GM12878 (cell line): Measurements from ENCODE around the gene GGTA1. TPM values are rescaled to one million over a fixed set of nuclear protein-coding genes. Genes with fewer than 3 reads are reported as not detected.

ENCODE experiments used
- ATAC-seq: fragments of 200-7000 bp; cut with Tn5 transposase; 3 replicates; pipeline ENCODE4 v1.9.1; 2020; ENCODE audit warnings: mild to moderate bottlenecking, moderate library complexity
- BruUV-seq: library from RNA; stranded (reverse); fragments of 400-500 nt; replicated peaks from 2 replicates; lab custom pipeline; 2021; lab: Mats Ljungman, UMichigan
- CTCF ChIA-PET: fragments of 300-600 bp; sonication (Branson Sonifier 250); formaldehyde crosslinking; extraction: SDS; loops from one replicate; lab custom pipeline; 2021; ENCODE audit warnings: inconsistent platforms; lab: Yijun Ruan, JAX
- POLR2A ChIA-PET: fragments of 350-600 bp; formaldehyde crosslinking; extraction: SDS; loops from one replicate; lab custom pipeline; 2021; ENCODE audit warnings: inconsistent platforms; lab: Charles Lee
- RAD21 ChIA-PET: fragments of 300-600 bp; sonication (Branson Sonifier 250); formaldehyde crosslinking; loops from one replicate; lab custom pipeline; 2023; ENCODE audit warnings: antibody characterized with exemption; ENCODE audit not compliant: unreplicated experiment; lab: Charles Lee
- SMC1A ChIA-PET: fragments of 300-600 bp; sonication (Branson Sonifier 250); formaldehyde crosslinking; loops from one replicate; lab custom pipeline; 2023; ENCODE audit not compliant: unreplicated experiment, uncharacterized antibody; lab: Charles Lee
- DNase-seq: peaks from one replicate; pipeline ENCODE4 v3.0.0-alpha.2; 2011; ENCODE audit warnings: low read depth, low spot score
- FAIRE-seq: peaks from 3 replicates; lab custom pipeline; 2011; peaks lifted over from hg19 to GRCh38; lab: Jason Lieb, UNC
- H2AFZ ChIP-seq: 2 replicates; pipeline ENCODE4 v1.6.0; 2011; ENCODE audit warnings: low read depth, low read length, control low read depth; ENCODE audit not compliant: control insufficient read depth
- H3K27ac ChIP-seq: 2 replicates; pipeline ENCODE4 v1.5.1; 2011; ENCODE audit warnings: control low read depth; ENCODE audit not compliant: control insufficient read depth, insufficient read depth
- H3K27me3 ChIP-seq, 2 experiments: replicated peaks in 1 of 2; 2 replicates each; pipeline versions ENCODE4 v1.6.0 to v1.6.1; 2011; ENCODE audit warnings: low read length in 1 of 2; ENCODE audit not compliant: control insufficient read depth in 2 of 2, insufficient read depth in 2 of 2
- H3K36me3 ChIP-seq, 2 experiments: 2 replicates each; pipeline ENCODE4 v1.5.1; 2011; ENCODE audit warnings: low read length in 1 of 2; ENCODE audit not compliant: control insufficient read depth in 2 of 2, insufficient read depth in 2 of 2
- H3K4me1 ChIP-seq: 2 replicates; pipeline ENCODE4 v1.6.1; 2011; ENCODE audit warnings: mild to moderate bottlenecking, low read length, moderate library complexity, mixed read lengths; ENCODE audit not compliant: control insufficient read depth, insufficient read depth
- H3K4me2 ChIP-seq: 2 replicates; pipeline ENCODE4 v1.6.0; 2011; ENCODE audit warnings: control low read depth; ENCODE audit not compliant: control insufficient read depth, insufficient read depth
- H3K4me3 ChIP-seq: fragments of 200-600 bp; sonication (generic); 2 replicates; pipeline ENCODE4 v1.5.1; 2016
- H3K79me2 ChIP-seq: 2 replicates; pipeline ENCODE4 v1.6.0; 2011; ENCODE audit warnings: low read length; ENCODE audit not compliant: control insufficient read depth, insufficient read depth
- H3K9ac ChIP-seq: 2 replicates; pipeline ENCODE4 v1.8.0; 2011; ENCODE audit warnings: low read length, control low read depth, mixed read lengths; ENCODE audit not compliant: control insufficient read depth, insufficient read depth
- H3K9me3 ChIP-seq: replicated peaks from 3 replicates; pipeline ENCODE4 v1.5.1; 2011; ENCODE audit warnings: mild to moderate bottlenecking, low read length; ENCODE audit not compliant: control insufficient read depth, insufficient read depth
- H4K20me1 ChIP-seq: 2 replicates; pipeline ENCODE4 v1.6.0; 2011; ENCODE audit not compliant: control insufficient read depth, insufficient read depth
- ASH2L ChIP-seq: fragments of 300-600, 200-600 bp; sonication (generic); IDR thresholded peaks from 2 replicates; pipeline ENCODE4 v1.6.1; 2017; ENCODE audit warnings: low read depth, mild to moderate bottlenecking, borderline replicate concordance
- BCL11A ChIP-seq: IDR thresholded peaks from 2 replicates; pipeline ENCODE4 v1.6.1; 2011; ENCODE audit warnings: low read depth, low read length
- DPF2 ChIP-seq: fragments of 450-650 bp; IDR thresholded peaks from 2 replicates; pipeline ENCODE4 v1.6.1; 2017; ENCODE audit warnings: mild to moderate bottlenecking
- FOXM1 ChIP-seq: IDR thresholded peaks from 2 replicates; pipeline ENCODE4 v1.6.1; 2012; ENCODE audit warnings: low read depth, mild to moderate bottlenecking, inconsistent platforms, low read length, moderate library complexity
- MTA3 ChIP-seq: IDR thresholded peaks from 2 replicates; pipeline ENCODE4 v1.6.1; 2012; ENCODE audit warnings: low read length, inconsistent platforms, borderline replicate concordance
- NFYA ChIP-seq: IDR thresholded peaks from 2 replicates; pipeline ENCODE4 v1.6.1; 2011; ENCODE audit warnings: low read depth, mild to moderate bottlenecking, low read length, improper control_type of control experiment, borderline replicate concordance
- NR2C1 ChIP-seq: fragments of 450-650 bp; IDR thresholded peaks from 2 replicates; pipeline ENCODE4 v1.6.1; 2017; ENCODE audit warnings: antibody characterized with exemption, mild to moderate bottlenecking, moderate library complexity
- SMAD1 ChIP-seq: fragments of 450-650 bp; IDR thresholded peaks from 2 replicates; pipeline ENCODE4 v1.6.1; 2018; ENCODE audit warnings: mild to moderate bottlenecking, low read depth; ENCODE audit not compliant: partially characterized antibody
- TARDBP ChIP-seq: IDR thresholded peaks from 2 replicates; pipeline ENCODE4 v1.6.1; 2016; ENCODE audit warnings: borderline replicate concordance
- ZNF217 ChIP-seq: fragments of 450-650 bp; IDR thresholded peaks from 2 replicates; pipeline ENCODE4 v1.6.1; 2017; ENCODE audit warnings: antibody characterized with exemption, mild to moderate bottlenecking
- ZNF24 ChIP-seq: fragments of 450-650 bp; IDR thresholded peaks from 2 replicates; pipeline ENCODE4 v1.6.1; 2017; ENCODE audit warnings: antibody characterized with exemption, mild to moderate bottlenecking
- ZNF622 ChIP-seq: fragments of 450-650 bp; IDR thresholded peaks from 2 replicates; pipeline ENCODE4 v1.6.1; 2017; ENCODE audit warnings: mild to moderate bottlenecking, inconsistent platforms
- in situ Hi-C: fragments of 300-500 bp; cut with MboI; formaldehyde crosslinking; loops from 9 replicates; pipeline ENCODE4 v1.14.3; 2018; ENCODE audit warnings: mixed read lengths
- intact Hi-C: fragments of 100-400 bp; cut with micrococcal nuclease; formaldehyde crosslinking; loops from one replicate; pipeline ENCODE4 v1.14.2; 2022; ENCODE audit not compliant: unreplicated experiment
- polyA plus RNA-seq, 11 experiments: library from polyadenylated mRNA; depleted of rRNA in 4 of 11; unstranded in 6 of 11; stranded (reverse) in 5 of 11; fragments of >200 nt; fragmentation: Nextera tagmentation in 4 of 11; fragmentation: Illumina TruSeq in 1 of 11; extraction: Ambion mirVana in 4 of 11; extraction: Trizol in 1 of 11; gene quantifications; 1 replicate in 1 of 11; 2 replicates in 10 of 11; pipeline versions ENCODE4 v1.2.1 to v1.2.3, GENCODE V29; 2011 to 2016; ENCODE audit warnings: inconsistent platforms in 2 of 11, missing spikeins in 2 of 11, low read depth in 1 of 11
- total RNA-seq, 4 experiments: library from RNA; depleted of rRNA in 3 of 4; stranded (reverse); fragments of >200 nt in 3 of 4; fragmentation: Illumina TruSeq in 1 of 4; extraction: Trizol in 1 of 4; gene quantifications; 2 replicates each; pipeline versions ENCODE4 v1.2.1 to v1.2.3, GENCODE V29; 2013 to 2021
- TF ChIP-seq, protein P1 (sequence below): fragments of 450-650 bp; IDR thresholded peaks from 2 replicates; pipeline ENCODE4 v1.6.1; 2017; ENCODE audit warnings: antibody characterized with exemption, mild to moderate bottlenecking, moderate library complexity
- TF ChIP-seq, protein P2 (sequence below): IDR thresholded peaks from 2 replicates; pipeline ENCODE4 v1.6.1; 2012; ENCODE audit warnings: mild to moderate bottlenecking, low read depth, low read length

GGTA1 gene
- total and polyA plus RNA-seq, 10 of the 15 experiments (the other 5 are each of a cell fraction or from before 2014, with no cell fraction given), result 0.09 to 0.65 (median 0.17) TPM; not detected in 2

DNA sequence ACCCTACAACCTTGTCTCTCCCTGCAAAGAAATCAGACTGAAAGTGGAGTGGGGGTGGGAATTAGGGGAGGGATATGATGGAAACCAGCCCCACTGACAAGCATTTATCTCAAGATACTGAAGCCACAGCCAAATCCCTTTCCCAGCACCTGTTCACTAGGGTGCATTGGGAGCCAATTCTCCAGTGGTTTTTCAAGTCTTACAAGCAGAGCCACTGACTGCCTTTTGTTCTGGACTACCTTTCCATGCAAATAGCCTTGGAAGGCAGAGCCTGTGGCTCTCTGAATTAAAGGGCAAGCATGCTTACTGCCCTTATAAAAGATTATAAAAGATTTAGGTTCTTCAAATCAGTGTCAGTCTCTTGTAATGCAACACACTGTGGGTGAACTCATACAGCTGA, 8.8 kb upstream of the GGTA1 start:
- intact Hi-C loops, result no loop called here
- no TSS peak for BruUV-seq
- Histone ChIP-seq H3K27me3 (no peaks in the 10 kb centered on the region), H3K9me3 (no peaks in the 10 kb centered on the region), H3K9ac (no peak overlapping the region), H3K36me3 (no peaks in the 10 kb centered on the region), H3K4me3 (no peak overlapping the region), H3K4me2 (no peak overlapping the region), H3K79me2 (no peaks in the 10 kb centered on the region), H3K4me1 (no peaks in the 10 kb centered on the region), H3K27ac (no peak overlapping the region), H4K20me1 (no peaks in the 10 kb centered on the region), H2AFZ (no peak overlapping the region)
- no peak for FAIRE-seq
- ChIA-PET SMC1A (no interaction called here), CTCF (interaction anchor here (1.2 kb wide), 1 partner anchor 11 kb away, joined by 3 read pairs; no protein-coding TSS in a partner anchor), POLR2A (no interaction called here), RAD21 (no interaction called here)
- no peak for DNase-seq
- no peak for ATAC-seq
- in situ Hi-C loops, result no loop called here
- TF ChIP-seq, protein P1, sequence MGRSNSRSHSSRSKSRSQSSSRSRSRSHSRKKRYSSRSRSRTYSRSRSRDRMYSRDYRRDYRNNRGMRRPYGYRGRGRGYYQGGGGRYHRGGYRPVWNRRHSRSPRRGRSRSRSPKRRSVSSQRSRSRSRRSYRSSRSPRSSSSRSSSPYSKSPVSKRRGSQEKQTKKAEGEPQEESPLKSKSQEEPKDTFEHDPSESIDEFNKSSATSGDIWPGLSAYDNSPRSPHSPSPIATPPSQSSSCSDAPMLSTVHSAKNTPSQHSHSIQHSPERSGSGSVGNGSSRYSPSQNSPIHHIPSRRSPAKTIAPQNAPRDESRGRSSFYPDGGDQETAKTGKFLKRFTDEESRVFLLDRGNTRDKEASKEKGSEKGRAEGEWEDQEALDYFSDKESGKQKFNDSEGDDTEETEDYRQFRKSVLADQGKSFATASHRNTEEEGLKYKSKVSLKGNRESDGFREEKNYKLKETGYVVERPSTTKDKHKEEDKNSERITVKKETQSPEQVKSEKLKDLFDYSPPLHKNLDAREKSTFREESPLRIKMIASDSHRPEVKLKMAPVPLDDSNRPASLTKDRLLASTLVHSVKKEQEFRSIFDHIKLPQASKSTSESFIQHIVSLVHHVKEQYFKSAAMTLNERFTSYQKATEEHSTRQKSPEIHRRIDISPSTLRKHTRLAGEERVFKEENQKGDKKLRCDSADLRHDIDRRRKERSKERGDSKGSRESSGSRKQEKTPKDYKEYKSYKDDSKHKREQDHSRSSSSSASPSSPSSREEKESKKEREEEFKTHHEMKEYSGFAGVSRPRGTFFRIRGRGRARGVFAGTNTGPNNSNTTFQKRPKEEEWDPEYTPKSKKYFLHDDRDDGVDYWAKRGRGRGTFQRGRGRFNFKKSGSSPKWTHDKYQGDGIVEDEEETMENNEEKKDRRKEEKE, result no peak
- no peak for TF ChIP-seq DPF2
- TF ChIP-seq ZNF24, result no peak
- no peak for TF ChIP-seq SMAD1
- TF ChIP-seq FOXM1, result no peak
- no peak for TF ChIP-seq ZNF217
- no peak for TF ChIP-seq BCL11A
- no peak for TF ChIP-seq ZNF622
- TF ChIP-seq ASH2L, result no peak
- TF ChIP-seq NFYA, result no peak
- no peak for TF ChIP-seq TARDBP
- TF ChIP-seq NR2C1, result no peak
- TF ChIP-seq, protein P2, sequence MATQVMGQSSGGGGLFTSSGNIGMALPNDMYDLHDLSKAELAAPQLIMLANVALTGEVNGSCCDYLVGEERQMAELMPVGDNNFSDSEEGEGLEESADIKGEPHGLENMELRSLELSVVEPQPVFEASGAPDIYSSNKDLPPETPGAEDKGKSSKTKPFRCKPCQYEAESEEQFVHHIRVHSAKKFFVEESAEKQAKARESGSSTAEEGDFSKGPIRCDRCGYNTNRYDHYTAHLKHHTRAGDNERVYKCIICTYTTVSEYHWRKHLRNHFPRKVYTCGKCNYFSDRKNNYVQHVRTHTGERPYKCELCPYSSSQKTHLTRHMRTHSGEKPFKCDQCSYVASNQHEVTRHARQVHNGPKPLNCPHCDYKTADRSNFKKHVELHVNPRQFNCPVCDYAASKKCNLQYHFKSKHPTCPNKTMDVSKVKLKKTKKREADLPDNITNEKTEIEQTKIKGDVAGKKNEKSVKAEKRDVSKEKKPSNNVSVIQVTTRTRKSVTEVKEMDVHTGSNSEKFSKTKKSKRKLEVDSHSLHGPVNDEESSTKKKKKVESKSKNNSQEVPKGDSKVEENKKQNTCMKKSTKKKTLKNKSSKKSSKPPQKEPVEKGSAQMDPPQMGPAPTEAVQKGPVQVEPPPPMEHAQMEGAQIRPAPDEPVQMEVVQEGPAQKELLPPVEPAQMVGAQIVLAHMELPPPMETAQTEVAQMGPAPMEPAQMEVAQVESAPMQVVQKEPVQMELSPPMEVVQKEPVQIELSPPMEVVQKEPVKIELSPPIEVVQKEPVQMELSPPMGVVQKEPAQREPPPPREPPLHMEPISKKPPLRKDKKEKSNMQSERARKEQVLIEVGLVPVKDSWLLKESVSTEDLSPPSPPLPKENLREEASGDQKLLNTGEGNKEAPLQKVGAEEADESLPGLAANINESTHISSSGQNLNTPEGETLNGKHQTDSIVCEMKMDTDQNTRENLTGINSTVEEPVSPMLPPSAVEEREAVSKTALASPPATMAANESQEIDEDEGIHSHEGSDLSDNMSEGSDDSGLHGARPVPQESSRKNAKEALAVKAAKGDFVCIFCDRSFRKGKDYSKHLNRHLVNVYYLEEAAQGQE, result no peak
- no peak for TF ChIP-seq MTA3
